Measurements from ENCODE around the gene PCDHB15. TPM values are rescaled to one million over a fixed set of nuclear protein-coding genes. Genes with fewer than 3 reads are reported as not detected.

PCDHB15 gene
- total RNA-seq, 1 donor from 2014 or later, result 7.8 TPM

GRCh38 chr5:141250576-141250975 is 5.4 kb downstream of the PCDHB15 start:
- no peak for TF ChIP-seq CTCF (IDR thresholded peaks at IDR 0.05)
- no peak for TF ChIP-seq EZH2phosphoT487 (IDR thresholded peaks at IDR 0.05)
- no peak for TF ChIP-seq EZH2 (IDR thresholded peaks at IDR 0.05)
- Histone ChIP-seq H4K20me1 (ENCODE audit: low read depth) (no peaks in the 10 kb centered on the region), H3K27me3 (no peaks in the 10 kb centered on the region), H3K4me1 (no peaks in the 10 kb centered on the region), H3K9me3 (ENCODE audit: low read depth) (peaks cover 29% of the 10 kb centered on the region), H2AFZ (replicated peaks) (no peak overlapping the region), H3K27ac (no peak overlapping the region), H3K4me3 (no peak overlapping the region), H3F3A (ENCODE audit: low read depth) (no peaks in the 10 kb centered on the region), H3K79me2 (ENCODE audit: low read depth) (no peaks in the 10 kb centered on the region), H3K36me3 (peaks cover 18% of the 10 kb centered on the region), H3K4me2 (no peak overlapping the region), H3K9ac (no peak overlapping the region)
- Mint-ChIP-seq H3K9me3 (peaks cover 75% of the 10 kb centered on the region), H3K27me3 (ENCODE audit: insufficient read depth, low read depth) (peaks cover 2% of the 10 kb centered on the region), H3K36me3 (peaks cover 18% of the 10 kb centered on the region), H3K4me1 (peaks cover 10% of the 10 kb centered on the region), H3K4me3 (no peak overlapping the region), H3K27ac (no peak overlapping the region)
- peak; percentile 21 for DNase-seq (ENCODE audit: low spot score)

DNA sequence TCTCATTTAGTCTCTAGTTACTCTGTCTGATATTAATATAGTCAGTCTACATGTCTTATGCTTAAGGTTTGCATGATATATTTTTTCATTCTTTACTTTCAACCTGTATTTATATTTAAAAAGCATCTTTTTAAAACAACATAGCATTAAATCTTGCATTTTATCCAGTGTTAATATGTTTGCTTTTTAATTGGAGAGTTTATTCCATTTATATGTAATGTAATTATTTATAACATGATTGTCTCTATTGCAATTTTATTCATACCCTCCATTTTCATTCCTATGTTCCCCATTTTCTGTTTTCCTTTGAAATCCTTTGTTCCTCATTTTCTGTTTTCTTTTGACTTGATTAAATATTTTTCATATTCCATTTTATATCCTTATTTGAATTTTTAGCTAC is 13.3 kb downstream of the PCDHB15 start:
- Mint-ChIP-seq H3K4me3 (no peak overlapping the region), H3K27me3 (ENCODE audit: insufficient read depth, low read depth) (peaks cover 3% of the 10 kb centered on the region), H3K4me1 (no peaks in the 10 kb centered on the region), H3K9me3 (peaks cover 83% of the 10 kb centered on the region), H3K36me3 (peaks cover 6% of the 10 kb centered on the region), H3K27ac (no peak overlapping the region)
- no peaks in the 10 kb centered on the region for H3K4me1 ChIP-seq
- no peak overlapping the region for H3K27ac ChIP-seq
- TF ChIP-seq EZH2phosphoT487 (IDR thresholded peaks at IDR 0.05) (no peak), EZH2 (IDR thresholded peaks at IDR 0.05) (no peak), CTCF (IDR thresholded peaks at IDR 0.05) (no peak)
- no peaks in the 10 kb centered on the region for H3K79me2 ChIP-seq (ENCODE audit: low read depth)
- no peaks in the 10 kb centered on the region for H3K36me3 ChIP-seq
- no peaks in the 10 kb centered on the region for H4K20me1 ChIP-seq (ENCODE audit: low read depth)
- H3K9ac ChIP-seq, result no peak overlapping the region
- peaks cover 68% of the 10 kb centered on the region for H3K9me3 ChIP-seq (ENCODE audit: low read depth)
- no peaks in the 10 kb centered on the region for H3K27me3 ChIP-seq
- no peak for DNase-seq (ENCODE audit: low spot score)
- no peaks in the 10 kb centered on the region for H3F3A ChIP-seq (ENCODE audit: low read depth)
- H3K4me3 ChIP-seq, result no peak overlapping the region
- no peak overlapping the region for H2AFZ ChIP-seq (replicated peaks)
- no peak overlapping the region for H3K4me2 ChIP-seq

GRCh38 chr5:141258948-141259347 is 13.8 kb downstream of the PCDHB15 start:
- TF ChIP-seq EZH2 (IDR thresholded peaks at IDR 0.05) (no peak), CTCF (IDR thresholded peaks at IDR 0.05) (no peak), EZH2phosphoT487 (IDR thresholded peaks at IDR 0.05) (no peak)
- H3K36me3 ChIP-seq, result no peaks in the 10 kb centered on the region
- H3K27ac ChIP-seq, result no peak overlapping the region
- H3K27me3 ChIP-seq, result no peaks in the 10 kb centered on the region
- H3K4me2 ChIP-seq, result no peak overlapping the region
- H3K27ac Mint-ChIP-seq, result no peak overlapping the region
- no peak overlapping the region for H3K9ac ChIP-seq
- peaks cover 83% of the 10 kb centered on the region for H3K9me3 Mint-ChIP-seq
- H3K36me3 Mint-ChIP-seq, result peaks cover 6% of the 10 kb centered on the region
- H3K4me3 ChIP-seq, result no peak overlapping the region
- H4K20me1 ChIP-seq (ENCODE audit: low read depth), result no peaks in the 10 kb centered on the region
- no peaks in the 10 kb centered on the region for H3F3A ChIP-seq (ENCODE audit: low read depth)
- H3K4me3 Mint-ChIP-seq, result no peak overlapping the region
- H3K79me2 ChIP-seq (ENCODE audit: low read depth), result no peaks in the 10 kb centered on the region
- no peaks in the 10 kb centered on the region for H3K4me1 Mint-ChIP-seq
- no peaks in the 10 kb centered on the region for H3K4me1 ChIP-seq
- DNase-seq (ENCODE audit: low spot score), result no peak
- H3K27me3 Mint-ChIP-seq (ENCODE audit: insufficient read depth, low read depth), result peaks cover 3% of the 10 kb centered on the region
- no peak overlapping the region for H2AFZ ChIP-seq (replicated peaks)
- H3K9me3 ChIP-seq (ENCODE audit: low read depth), result peaks cover 63% of the 10 kb centered on the region
